ENCODE measurements around the gene SEC16A.
A peak's percentile ranks its signal among the peaks of the same experiment; 100 is the strongest.

DNA sequence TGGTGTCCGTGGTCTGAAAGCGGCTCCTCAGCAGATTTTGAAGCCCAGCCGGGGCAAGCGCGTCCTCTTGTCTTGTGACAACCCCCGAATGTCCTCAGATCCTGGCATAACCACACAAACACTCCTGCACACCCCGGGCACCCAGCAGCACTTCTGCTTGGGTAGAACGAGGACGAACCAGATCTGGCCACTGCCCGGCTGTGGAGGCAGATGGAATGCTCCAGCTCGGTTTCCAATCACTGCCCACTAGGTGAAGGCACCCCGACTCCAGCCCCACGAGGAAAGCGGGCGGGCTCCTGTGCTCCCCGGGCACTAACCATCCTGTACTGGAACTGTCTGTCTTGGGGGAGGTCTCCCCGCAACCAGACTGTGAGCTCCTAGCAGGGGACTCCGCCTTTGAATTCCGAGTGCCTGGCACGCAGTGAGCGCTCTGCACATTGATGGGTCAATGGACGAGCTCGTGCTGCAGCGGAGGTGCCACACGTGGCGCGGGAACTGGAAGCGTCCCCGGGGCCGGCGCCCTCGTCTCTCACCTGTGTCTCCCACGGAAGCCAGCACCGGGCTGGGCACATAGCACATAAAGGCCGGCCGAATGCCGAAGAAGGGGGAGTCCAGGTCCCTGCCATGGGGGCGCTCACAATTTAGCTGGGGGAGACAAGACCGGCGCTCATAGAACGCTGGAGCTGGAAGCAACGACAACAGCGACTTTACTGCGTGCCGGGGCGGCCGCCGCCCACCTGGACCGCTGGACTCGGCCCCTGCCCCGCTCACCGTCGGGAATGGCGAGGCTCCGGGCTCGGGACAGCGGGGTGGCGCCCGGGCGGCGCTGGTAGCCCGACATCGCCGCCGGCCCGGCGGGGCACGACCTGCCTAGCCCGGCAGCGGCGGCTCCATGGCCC, 73.0 kb downstream of the SEC16A start:
- TF ChIP-seq, protein P1, sequence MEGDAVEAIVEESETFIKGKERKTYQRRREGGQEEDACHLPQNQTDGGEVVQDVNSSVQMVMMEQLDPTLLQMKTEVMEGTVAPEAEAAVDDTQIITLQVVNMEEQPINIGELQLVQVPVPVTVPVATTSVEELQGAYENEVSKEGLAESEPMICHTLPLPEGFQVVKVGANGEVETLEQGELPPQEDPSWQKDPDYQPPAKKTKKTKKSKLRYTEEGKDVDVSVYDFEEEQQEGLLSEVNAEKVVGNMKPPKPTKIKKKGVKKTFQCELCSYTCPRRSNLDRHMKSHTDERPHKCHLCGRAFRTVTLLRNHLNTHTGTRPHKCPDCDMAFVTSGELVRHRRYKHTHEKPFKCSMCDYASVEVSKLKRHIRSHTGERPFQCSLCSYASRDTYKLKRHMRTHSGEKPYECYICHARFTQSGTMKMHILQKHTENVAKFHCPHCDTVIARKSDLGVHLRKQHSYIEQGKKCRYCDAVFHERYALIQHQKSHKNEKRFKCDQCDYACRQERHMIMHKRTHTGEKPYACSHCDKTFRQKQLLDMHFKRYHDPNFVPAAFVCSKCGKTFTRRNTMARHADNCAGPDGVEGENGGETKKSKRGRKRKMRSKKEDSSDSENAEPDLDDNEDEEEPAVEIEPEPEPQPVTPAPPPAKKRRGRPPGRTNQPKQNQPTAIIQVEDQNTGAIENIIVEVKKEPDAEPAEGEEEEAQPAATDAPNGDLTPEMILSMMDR (IDR thresholded peaks at IDR 0.05) = peak in 1 of 4 experiments; percentile 6
- TF ChIP-seq POLR2AphosphoS5 (IDR thresholded peaks at IDR 0.05) (no peak), POLR2A (IDR thresholded peaks at IDR 0.05) (no peak), EP300 (IDR thresholded peaks at IDR 0.05) (no peak)
